HepG2 (cell line): Measurements from ENCODE around the gene CTDSP1.

Experiments used
- EZH2 ChIP-seq: conservative IDR thresholded peaks from 2 replicates; pipeline ENCODE4 v1.6.1; 2012; ENCODE audit warnings: mild to moderate bottlenecking, low read depth, low read length, moderate library complexity
- MXI1 ChIP-seq: IDR thresholded peaks from 3 replicates; pipeline ENCODE4 v1.6.1; 2012; ENCODE audit warnings: low read depth, low read length, inconsistent platforms, borderline replicate concordance
- POLR2A ChIP-seq, 2 experiments: IDR thresholded peaks; 2 replicates each; pipeline ENCODE4 v1.6.1; 2011; ENCODE audit warnings: low read depth in 2 of 2, low read length in 2 of 2, mild to moderate bottlenecking in 1 of 2, moderate library complexity in 1 of 2; ENCODE audit not compliant: insufficient read depth in 1 of 2
- SMC3 ChIP-seq: IDR thresholded peaks from 2 replicates; pipeline ENCODE4 v1.6.1; 2011; ENCODE audit warnings: low read length, improper control_type of control experiment
- ZNF546 ChIP-seq: sonication (generic); formaldehyde crosslinking; conservative IDR thresholded peaks from 2 replicates; pipeline ENCODE4 v1.8.1; 2023; ENCODE audit warnings: mild to moderate bottlenecking, missing genetic modification reagents
- ZSCAN25 ChIP-seq: sonication (generic); formaldehyde crosslinking; IDR thresholded peaks from 2 replicates; pipeline ENCODE4 v1.8.0; 2022; ENCODE audit warnings: mild to moderate bottlenecking, missing genetic modification reagents
- ZZZ3 ChIP-seq: sonication (generic); formaldehyde crosslinking; IDR thresholded peaks from 2 replicates; pipeline ENCODE4 v1.4.0; 2020; ENCODE audit warnings: missing genetic modification reagents, mild to moderate bottlenecking, borderline replicate concordance
- TF ChIP-seq, protein P1 (sequence below): sonication (generic); formaldehyde crosslinking; IDR thresholded peaks from 2 replicates; pipeline ENCODE4 v1.4.0; 2020; ENCODE audit warnings: missing genetic modification reagents
- TF ChIP-seq, protein P2 (sequence below): sonication (generic); formaldehyde crosslinking; IDR thresholded peaks from 2 replicates; pipeline ENCODE4 v1.5.0; 2020; ENCODE audit warnings: mild to moderate bottlenecking, missing genetic modification reagents, moderate library complexity
- TF ChIP-seq, protein P3 (sequence below): sonication (generic); formaldehyde crosslinking; IDR thresholded peaks from 2 replicates; pipeline ENCODE4 v1.8.0; 2022; ENCODE audit warnings: missing genetic modification reagents, mild to moderate bottlenecking, borderline replicate concordance
- TF ChIP-seq, protein P4 (sequence below): fragments of 450-650 bp; IDR thresholded peaks from 2 replicates; pipeline ENCODE4 v1.6.1; 2016

DNA sequence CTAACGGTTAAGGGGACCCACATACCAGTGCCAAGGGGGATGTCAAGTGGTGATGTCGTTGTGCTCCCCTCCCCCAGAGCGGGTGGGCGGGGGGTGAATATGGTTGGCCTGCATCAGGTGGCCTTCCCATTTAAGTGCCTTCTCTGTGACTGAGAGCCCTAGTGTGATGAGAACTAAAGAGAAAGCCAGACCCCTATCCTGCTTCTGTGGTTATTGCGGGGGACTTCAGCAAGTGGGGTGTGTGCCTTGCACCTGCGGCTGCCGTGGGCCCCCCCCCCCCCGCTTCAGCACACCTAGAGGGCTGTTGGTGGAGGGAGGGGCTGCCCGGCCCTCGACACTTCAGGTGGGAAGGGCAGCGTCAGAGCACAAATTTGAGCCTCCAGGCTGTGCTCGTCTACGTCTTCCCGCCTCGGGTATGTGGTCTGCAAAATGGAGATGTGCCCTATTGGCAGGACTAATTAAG lies 6.1 kb downstream of the CTDSP1 start:
- TF ChIP-seq, protein P1, sequence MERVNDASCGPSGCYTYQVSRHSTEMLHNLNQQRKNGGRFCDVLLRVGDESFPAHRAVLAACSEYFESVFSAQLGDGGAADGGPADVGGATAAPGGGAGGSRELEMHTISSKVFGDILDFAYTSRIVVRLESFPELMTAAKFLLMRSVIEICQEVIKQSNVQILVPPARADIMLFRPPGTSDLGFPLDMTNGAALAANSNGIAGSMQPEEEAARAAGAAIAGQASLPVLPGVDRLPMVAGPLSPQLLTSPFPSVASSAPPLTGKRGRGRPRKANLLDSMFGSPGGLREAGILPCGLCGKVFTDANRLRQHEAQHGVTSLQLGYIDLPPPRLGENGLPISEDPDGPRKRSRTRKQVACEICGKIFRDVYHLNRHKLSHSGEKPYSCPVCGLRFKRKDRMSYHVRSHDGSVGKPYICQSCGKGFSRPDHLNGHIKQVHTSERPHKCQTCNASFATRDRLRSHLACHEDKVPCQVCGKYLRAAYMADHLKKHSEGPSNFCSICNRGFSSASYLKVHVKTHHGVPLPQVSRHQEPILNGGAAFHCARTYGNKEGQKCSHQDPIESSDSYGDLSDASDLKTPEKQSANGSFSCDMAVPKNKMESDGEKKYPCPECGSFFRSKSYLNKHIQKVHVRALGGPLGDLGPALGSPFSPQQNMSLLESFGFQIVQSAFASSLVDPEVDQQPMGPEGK (CRISPR knock-in tag): peak; percentile 68
- TF ChIP-seq, protein P2, sequence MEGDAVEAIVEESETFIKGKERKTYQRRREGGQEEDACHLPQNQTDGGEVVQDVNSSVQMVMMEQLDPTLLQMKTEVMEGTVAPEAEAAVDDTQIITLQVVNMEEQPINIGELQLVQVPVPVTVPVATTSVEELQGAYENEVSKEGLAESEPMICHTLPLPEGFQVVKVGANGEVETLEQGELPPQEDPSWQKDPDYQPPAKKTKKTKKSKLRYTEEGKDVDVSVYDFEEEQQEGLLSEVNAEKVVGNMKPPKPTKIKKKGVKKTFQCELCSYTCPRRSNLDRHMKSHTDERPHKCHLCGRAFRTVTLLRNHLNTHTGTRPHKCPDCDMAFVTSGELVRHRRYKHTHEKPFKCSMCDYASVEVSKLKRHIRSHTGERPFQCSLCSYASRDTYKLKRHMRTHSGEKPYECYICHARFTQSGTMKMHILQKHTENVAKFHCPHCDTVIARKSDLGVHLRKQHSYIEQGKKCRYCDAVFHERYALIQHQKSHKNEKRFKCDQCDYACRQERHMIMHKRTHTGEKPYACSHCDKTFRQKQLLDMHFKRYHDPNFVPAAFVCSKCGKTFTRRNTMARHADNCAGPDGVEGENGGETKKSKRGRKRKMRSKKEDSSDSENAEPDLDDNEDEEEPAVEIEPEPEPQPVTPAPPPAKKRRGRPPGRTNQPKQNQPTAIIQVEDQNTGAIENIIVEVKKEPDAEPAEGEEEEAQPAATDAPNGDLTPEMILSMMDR (CRISPR knock-in tag): no peak
- TF ChIP-seq POLR2A (IDR thresholded peaks at IDR 0.05; ENCODE audit: insufficient read depth in 1 of 2, low read depth in 2 of 2, low read length in 2 of 2) (0 out of 4 replicates have a peak, but pooled peaks of 1 of the 2 experiments have one; percentile 21), EZH2 (no peak), MXI1 (no peak), ZSCAN25 (0 out of 2 replicates have a peak, but pooled peaks have one; percentile 26), SMC3 (no peak), ZNF546 (CRISPR knock-in tag) (0 out of 2 replicates have a peak, but pooled peaks have one; percentile 9), ZZZ3 (CRISPR knock-in tag) (peak; percentile 20; the same call in 1 of the 2 replicates)
- TF ChIP-seq, protein P3, sequence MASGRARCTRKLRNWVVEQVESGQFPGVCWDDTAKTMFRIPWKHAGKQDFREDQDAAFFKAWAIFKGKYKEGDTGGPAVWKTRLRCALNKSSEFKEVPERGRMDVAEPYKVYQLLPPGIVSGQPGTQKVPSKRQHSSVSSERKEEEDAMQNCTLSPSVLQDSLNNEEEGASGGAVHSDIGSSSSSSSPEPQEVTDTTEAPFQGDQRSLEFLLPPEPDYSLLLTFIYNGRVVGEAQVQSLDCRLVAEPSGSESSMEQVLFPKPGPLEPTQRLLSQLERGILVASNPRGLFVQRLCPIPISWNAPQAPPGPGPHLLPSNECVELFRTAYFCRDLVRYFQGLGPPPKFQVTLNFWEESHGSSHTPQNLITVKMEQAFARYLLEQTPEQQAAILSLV (CRISPR knock-in tag): no peak
- TF ChIP-seq, protein P4, sequence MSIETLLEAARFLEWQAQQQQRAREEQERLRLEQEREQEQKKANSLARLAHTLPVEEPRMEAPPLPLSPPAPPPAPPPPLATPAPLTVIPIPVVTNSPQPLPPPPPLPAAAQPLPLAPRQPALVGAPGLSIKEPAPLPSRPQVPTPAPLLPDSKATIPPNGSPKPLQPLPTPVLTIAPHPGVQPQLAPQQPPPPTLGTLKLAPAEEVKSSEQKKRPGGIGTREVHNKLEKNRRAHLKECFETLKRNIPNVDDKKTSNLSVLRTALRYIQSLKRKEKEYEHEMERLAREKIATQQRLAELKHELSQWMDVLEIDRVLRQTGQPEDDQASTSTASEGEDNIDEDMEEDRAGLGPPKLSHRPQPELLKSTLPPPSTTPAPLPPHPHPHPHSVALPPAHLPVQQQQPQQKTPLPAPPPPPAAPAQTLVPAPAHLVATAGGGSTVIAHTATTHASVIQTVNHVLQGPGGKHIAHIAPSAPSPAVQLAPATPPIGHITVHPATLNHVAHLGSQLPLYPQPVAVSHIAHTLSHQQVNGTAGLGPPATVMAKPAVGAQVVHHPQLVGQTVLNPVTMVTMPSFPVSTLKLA: no peak
